Cardiac fibroblast (primary cell): ENCODE results near the gene RPL6.
"Not testable (repeated sequence)": the region's sequence is repeated elsewhere in the genome, so short reads cannot be mapped to it uniquely, and the experiment has no call there.

Experiments used
- DNase-seq, 2 donors: peaks; one replicate each; pipeline versions ENCODE4 v3.0.0 to v3.0.0-alpha.2; 2010; ENCODE audit warnings: low read depth in 2 of 2
- H3K4me3 ChIP-seq, 2 donors: replicated peaks in 1 of 2; 1 replicate in 1 of 2; 2 replicates in 1 of 2; pipeline ENCODE4 v1.5.1; 2011; ENCODE audit warnings: low read depth in 2 of 2, low read length in 2 of 2, mild to moderate bottlenecking in 2 of 2, moderate library complexity in 1 of 2
- CTCF ChIP-seq: IDR thresholded peaks from one replicate; pipeline ENCODE4 v1.5.1; 2011; ENCODE audit warnings: low read depth, mild to moderate bottlenecking, low read length, inconsistent platforms

Gene RPL6

GRCh38 chr12:112446008-112446725, 36.8 kb upstream of the RPL6 start:
- H3K4me3 ChIP-seq: no peak overlapping the region
- TF ChIP-seq CTCF: no peak
- DNase-seq: no peak

- no peak overlapping the region for H3K4me3 ChIP-seq
- DNase-seq: no peak
- TF ChIP-seq CTCF: no peak
These were observed 34.5 kb upstream of the RPL6 start for GRCh38 chr12:112443916-112444315.

GRCh38 chr12:112440653-112441052, 31.2 kb upstream of the RPL6 start:
- H3K4me3 ChIP-seq, DNase-seq: not testable (repeated sequence)

- no peak for TF ChIP-seq CTCF
- H3K4me3 ChIP-seq: no peak overlapping the region
- no peak for DNase-seq
These were observed 30.4 kb upstream of the RPL6 start for GRCh38 chr12:112439769-112440168.

GRCh38 chr12:112438645-112439044, 29.2 kb upstream of the RPL6 start:
- not testable (repeated sequence) for DNase-seq

GRCh38 chr12:112433551-112433950, 24.1 kb upstream of the RPL6 start:
- DNase-seq: no peak
- H3K4me3 ChIP-seq: no peak overlapping the region
- TF ChIP-seq CTCF: no peak

More at GRCh38 chr12:112438645-112439044, 29.2 kb upstream of the RPL6 start:
- not testable (repeated sequence) for H3K4me3 ChIP-seq

- no peak for TF ChIP-seq CTCF
- no peak for DNase-seq
These were observed 22.6 kb upstream of the RPL6 start for GRCh38 chr12:112431965-112432364.

GRCh38 chr12:112430929-112431328, 21.5 kb upstream of the RPL6 start:
- DNase-seq: no peak
- no peak for TF ChIP-seq CTCF
- no peak overlapping the region for H3K4me3 ChIP-seq

More at GRCh38 chr12:112431965-112432364, 22.6 kb upstream of the RPL6 start:
- H3K4me3 ChIP-seq: no peak overlapping the region
